Spleen (tissue), 11 donors: ENCODE results near the gene RD3L. TPM values are rescaled to one million over a fixed set of nuclear protein-coding genes. Genes with fewer than 3 reads are reported as not detected.

Experiments used
- DNase-seq: peaks from one replicate; pipeline ENCODE4 v3.0.0-alpha.2; 2020
- H3K27ac ChIP-seq, 8 donors: fragments of 200-600 bp; sonication (generic) in 7 of 8; 1 replicate in 4 of 8; 2 replicates in 4 of 8; pipeline versions ENCODE4 v1.5.0 to v1.8.0; 2016 to 2021; ENCODE audit warnings: inconsistent platforms in 4 of 8, mild to moderate bottlenecking in 4 of 8, moderate library complexity in 1 of 8
- H3K27me3 ChIP-seq, 7 donors: fragments of 200-600 bp; sonication (generic) in 6 of 7; replicated peaks in 1 of 7; 1 replicate in 4 of 7; 2 replicates in 3 of 7; pipeline versions ENCODE4 v1.5.0 to v1.8.0; 2016 to 2021; ENCODE audit warnings: inconsistent platforms in 3 of 7, mild to moderate bottlenecking in 1 of 7
- H3K36me3 ChIP-seq, 6 donors: fragments of 200-600 bp; sonication (generic) in 5 of 6; 1 replicate in 4 of 6; 2 replicates in 2 of 6; pipeline versions ENCODE4 v1.5.0 to v1.8.0; 2016 to 2021; ENCODE audit warnings: inconsistent platforms in 2 of 6
- H3K4me1 ChIP-seq, 6 donors: fragments of 200-600 bp; sonication (generic) in 5 of 6; 1 replicate in 3 of 6; 2 replicates in 3 of 6; pipeline versions ENCODE4 v1.5.0 to v1.8.0; 2016 to 2021; ENCODE audit warnings: inconsistent platforms in 3 of 6
- H3K4me3 ChIP-seq, 8 donors: fragments of 200-600 bp; sonication (generic) in 7 of 8; 1 replicate in 4 of 8; 2 replicates in 4 of 8; pipeline versions ENCODE4 v1.5.0 to v1.8.0; 2016 to 2021; ENCODE audit warnings: inconsistent platforms in 4 of 8, mild to moderate bottlenecking in 4 of 8, moderate library complexity in 2 of 8
- H3K9me3 ChIP-seq, 8 donors: fragments of 200-600 bp; sonication (generic) in 7 of 8; 1 replicate in 4 of 8; 2 replicates in 4 of 8; pipeline versions ENCODE4 v1.5.0 to v1.8.0; 2016 to 2021; ENCODE audit warnings: inconsistent platforms in 4 of 8
- POLR2A ChIP-seq, 3 donors: fragments of 450-650 bp; IDR thresholded peaks; one replicate each; pipeline ENCODE4 v1.5.1; 2017; ENCODE audit warnings: antibody characterized with exemption in 3 of 3, mild to moderate bottlenecking in 1 of 3
- POLR2AphosphoS5 ChIP-seq, 3 donors: sonication (generic); formaldehyde crosslinking; IDR thresholded peaks; one replicate each; pipeline ENCODE4 v1.5.1; 2017; ENCODE audit warnings: antibody characterized with exemption in 3 of 3
- WGBS, 5 donors: extraction: QIAGEN DNeasy Blood & Tissue Kit in 3 of 5; methylation state at CpG; one replicate each; pipeline versions ENCODE4 v1.1.5 to v1.1.7; 2013 to 2018; 5-methylcytosine and 5-hydroxymethylcytosine counted together
- intact Hi-C: fragments of 100-400 bp; cut with DNase I; formaldehyde crosslinking; loops from one replicate; pipeline ENCODE4 v1.15.0; 2023; ENCODE audit warnings: low total_unique reads
- polyA plus RNA-seq, 3 donors: library from polyadenylated mRNA; stranded (reverse); fragments of 200-250 nt; gene quantifications; one replicate each; pipeline ENCODE4 v1.2.1, GENCODE V29; 2013
- total RNA-seq, 7 donors: library from RNA; depleted of rRNA in 3 of 7; stranded (reverse); fragments of >200 nt in 3 of 7; fragmentation: NEBNext Ultra II Directional in 4 of 7; extraction: Animal tissue kit (Norgen Biotek cat#: 25700) in 4 of 7; gene quantifications; one replicate each; pipeline versions ENCODE4 v1.1.0 to v1.2.1, GENCODE V29; 2016 to 2021
- TF ChIP-seq, protein P1 (sequence below), 11 experiments: fragments of 200-600 bp in 7 of 11; fragments of 450-650 bp in 4 of 11; sonication (generic) in 4 of 11; IDR thresholded peaks in 8 of 11; conservative IDR thresholded peaks in 3 of 11; 1 replicate in 7 of 11; 2 replicates in 4 of 11; pipeline versions ENCODE4 v1.4.0 to v1.8.0; 2016 to 2021; ENCODE audit warnings: antibody characterized with exemption in 11 of 11, inconsistent platforms in 4 of 11, mild to moderate bottlenecking in 1 of 11
- donor health status: healthy with polysubstance abuse.
- donor health status: DM: no; HTN: no; CAD: no; lungs with moderate emphysema.
- donor health status: DM: no; HTN: no; CAD: no.
- donor health status: Bipolar disorder and iron deficiency.
- donor health status: healthy.
- donor health status: DM: no; HTN: no; CAD: no.
- donor health status: DM: yes; HTN: yes; CAD: no.

RD3L gene
- total and polyA plus RNA-seq, 10 donors = not detected

DNA sequence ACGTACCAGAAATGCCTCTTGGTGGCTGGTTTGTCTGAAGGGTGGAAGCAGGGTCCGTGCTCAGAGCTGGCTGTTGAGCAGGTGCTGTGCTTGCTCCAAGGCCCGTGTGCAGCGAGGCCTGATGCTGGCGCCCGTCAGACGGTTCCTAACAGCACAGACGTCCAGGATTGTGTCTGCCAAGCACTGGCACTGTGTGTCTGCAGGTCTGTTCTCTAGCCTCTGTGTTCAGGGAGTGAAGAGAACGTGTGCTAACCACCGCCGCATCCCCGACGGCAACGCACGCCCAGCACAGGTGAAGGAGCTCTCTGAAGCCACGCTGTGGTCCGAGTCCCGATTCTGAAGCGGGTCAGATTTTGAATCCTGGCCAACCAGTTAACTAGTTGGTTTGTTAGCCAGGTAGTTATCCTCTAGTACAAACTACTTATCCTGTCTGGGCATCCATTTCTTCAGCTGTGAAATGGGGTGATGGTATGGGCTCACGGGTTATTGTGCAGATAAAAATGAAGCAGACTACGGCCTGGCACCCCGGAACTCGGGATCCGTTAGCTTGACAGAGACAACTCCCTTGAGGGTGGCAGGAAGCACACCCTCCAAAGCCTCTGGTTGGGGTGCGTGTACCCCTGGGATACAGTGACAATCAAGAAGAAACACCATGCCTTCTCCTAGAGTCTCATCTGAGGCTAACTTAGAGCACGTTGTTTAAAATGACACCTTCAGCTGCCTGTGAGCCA, 32.6 kb downstream of the RD3L start:
- DNase-seq = peak; percentile 62
- WGBS, 5 donors = 76 to 87% (median 83%) methylated on average over 26 of the region's 26 CpGs
- Histone ChIP-seq H3K4me3 (peak overlapping the region in 5 of 8 donors; percentile 6 to 54 (median 17)), H3K9me3 (no peaks in the 10 kb centered on the region), H3K27me3 (no peaks in the 10 kb centered on the region), H3K4me1 (peaks cover 8 to 26% (median 14%) of the 10 kb centered on the region in 6 donors), H3K36me3 (peaks cover 0 to 53% (median 38%) of the 10 kb centered on the region in 6 donors), H3K27ac (peak overlapping the region in 6 of 8 donors; percentile 3 to 48 (median 30))
- intact Hi-C loops = loop anchor here (5.0 to 10.0 kb wide), 2 partner anchors 102 to 335 kb away; no protein-coding TSS in a partner anchor
- peak in 1 of 3 donors; percentile 7 for TF ChIP-seq POLR2AphosphoS5 (IDR thresholded peaks at IDR 0.05)
- TF ChIP-seq, protein P1, sequence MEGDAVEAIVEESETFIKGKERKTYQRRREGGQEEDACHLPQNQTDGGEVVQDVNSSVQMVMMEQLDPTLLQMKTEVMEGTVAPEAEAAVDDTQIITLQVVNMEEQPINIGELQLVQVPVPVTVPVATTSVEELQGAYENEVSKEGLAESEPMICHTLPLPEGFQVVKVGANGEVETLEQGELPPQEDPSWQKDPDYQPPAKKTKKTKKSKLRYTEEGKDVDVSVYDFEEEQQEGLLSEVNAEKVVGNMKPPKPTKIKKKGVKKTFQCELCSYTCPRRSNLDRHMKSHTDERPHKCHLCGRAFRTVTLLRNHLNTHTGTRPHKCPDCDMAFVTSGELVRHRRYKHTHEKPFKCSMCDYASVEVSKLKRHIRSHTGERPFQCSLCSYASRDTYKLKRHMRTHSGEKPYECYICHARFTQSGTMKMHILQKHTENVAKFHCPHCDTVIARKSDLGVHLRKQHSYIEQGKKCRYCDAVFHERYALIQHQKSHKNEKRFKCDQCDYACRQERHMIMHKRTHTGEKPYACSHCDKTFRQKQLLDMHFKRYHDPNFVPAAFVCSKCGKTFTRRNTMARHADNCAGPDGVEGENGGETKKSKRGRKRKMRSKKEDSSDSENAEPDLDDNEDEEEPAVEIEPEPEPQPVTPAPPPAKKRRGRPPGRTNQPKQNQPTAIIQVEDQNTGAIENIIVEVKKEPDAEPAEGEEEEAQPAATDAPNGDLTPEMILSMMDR (IDR thresholded peaks at IDR 0.05 in 8 of 11, conservative IDR thresholded peaks at IDR 0.05 in 3 of 11) = no peak

DNA sequence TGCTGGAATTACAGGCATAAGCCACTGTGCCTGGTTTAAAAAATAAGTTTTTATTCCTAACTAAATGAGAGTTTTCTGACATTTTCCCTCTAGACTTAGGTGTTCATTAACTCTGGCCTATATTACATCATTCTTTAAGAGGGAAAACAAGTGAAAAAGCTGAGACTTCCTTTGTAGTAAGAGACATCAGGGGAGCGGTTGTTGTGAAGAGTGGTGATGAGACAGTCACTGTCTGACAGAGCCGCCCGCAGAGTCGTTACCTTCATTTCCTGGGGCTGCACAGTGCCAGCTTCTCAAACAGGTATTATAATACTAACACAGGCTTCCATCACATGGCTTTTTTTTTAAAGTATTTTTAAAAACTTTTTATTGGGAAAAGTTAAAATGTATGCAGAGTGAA, 33.7 kb downstream of the RD3L start:
- Histone ChIP-seq H3K27ac (no peak overlapping the region), H3K4me1 (peaks cover 8 to 30% (median 17%) of the 10 kb centered on the region in 6 donors), H3K9me3 (no peaks in the 10 kb centered on the region), H3K27me3 (no peaks in the 10 kb centered on the region), H3K36me3 (peaks cover 0 to 42% (median 27%) of the 10 kb centered on the region in 6 donors), H3K4me3 (no peak overlapping the region)
- intact Hi-C loops = no loop called here
- WGBS, 5 donors = 75 to 90% (median 87%) methylated on average over 4 of the region's 4 CpGs
- TF ChIP-seq POLR2AphosphoS5 (IDR thresholded peaks at IDR 0.05) (no peak), POLR2A (IDR thresholded peaks at IDR 0.05) (no peak)
- TF ChIP-seq, protein P1 (IDR thresholded peaks at IDR 0.05 in 8 of 11, conservative IDR thresholded peaks at IDR 0.05 in 3 of 11) = no peak
- peak; percentile 54 for DNase-seq

DNA sequence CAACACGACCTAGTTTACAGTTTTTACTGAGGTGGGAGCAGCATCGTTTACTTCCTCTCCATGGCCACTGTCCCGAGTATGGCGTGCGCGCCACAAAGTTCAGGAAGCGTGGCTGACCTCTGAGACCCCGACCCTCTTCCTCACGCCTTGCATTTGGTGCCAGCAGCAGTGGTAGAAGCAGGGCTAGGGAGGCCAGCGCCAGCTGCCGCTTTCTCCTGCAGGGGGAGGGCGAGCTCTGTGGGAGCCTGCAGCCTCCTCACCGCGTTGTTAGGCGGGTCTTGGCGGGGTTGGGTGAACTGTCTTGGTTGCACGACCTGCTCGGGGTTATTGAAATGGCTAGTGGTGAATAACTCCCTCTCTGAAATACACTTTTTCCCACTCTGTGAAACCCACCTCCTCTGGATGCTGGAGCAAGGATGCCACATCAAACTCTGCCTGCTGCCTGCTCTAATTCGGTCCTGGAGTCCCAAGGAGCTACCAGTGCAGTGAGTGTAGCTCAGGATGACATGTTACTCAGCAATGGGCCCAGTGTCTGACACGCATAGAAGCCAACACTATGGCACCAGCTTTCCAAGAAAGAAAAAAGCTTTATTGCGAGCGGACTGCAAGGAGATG, 36.4 kb downstream of the RD3L start:
- Histone ChIP-seq H3K4me1 (peaks cover 8 to 37% (median 20%) of the 10 kb centered on the region in 6 donors), H3K27ac (no peak overlapping the region), H3K4me3 (no peak overlapping the region), H3K9me3 (no peaks in the 10 kb centered on the region), H3K36me3 (peaks cover 0 to 16% (median under 1%) of the 10 kb centered on the region in 6 donors), H3K27me3 (no peaks in the 10 kb centered on the region)
- TF ChIP-seq, protein P1 (IDR thresholded peaks at IDR 0.05 in 8 of 11, conservative IDR thresholded peaks at IDR 0.05 in 3 of 11) = no peak
- TF ChIP-seq POLR2A (IDR thresholded peaks at IDR 0.05) = no peak
- TF ChIP-seq POLR2AphosphoS5 (IDR thresholded peaks at IDR 0.05) = no peak
- WGBS, 5 donors = 26 to 35% (median 31%) methylated on average over 21 to 22 of the region's 22 CpGs
- DNase-seq = peak; percentile 69
- intact Hi-C loops = no loop called here

DNA sequence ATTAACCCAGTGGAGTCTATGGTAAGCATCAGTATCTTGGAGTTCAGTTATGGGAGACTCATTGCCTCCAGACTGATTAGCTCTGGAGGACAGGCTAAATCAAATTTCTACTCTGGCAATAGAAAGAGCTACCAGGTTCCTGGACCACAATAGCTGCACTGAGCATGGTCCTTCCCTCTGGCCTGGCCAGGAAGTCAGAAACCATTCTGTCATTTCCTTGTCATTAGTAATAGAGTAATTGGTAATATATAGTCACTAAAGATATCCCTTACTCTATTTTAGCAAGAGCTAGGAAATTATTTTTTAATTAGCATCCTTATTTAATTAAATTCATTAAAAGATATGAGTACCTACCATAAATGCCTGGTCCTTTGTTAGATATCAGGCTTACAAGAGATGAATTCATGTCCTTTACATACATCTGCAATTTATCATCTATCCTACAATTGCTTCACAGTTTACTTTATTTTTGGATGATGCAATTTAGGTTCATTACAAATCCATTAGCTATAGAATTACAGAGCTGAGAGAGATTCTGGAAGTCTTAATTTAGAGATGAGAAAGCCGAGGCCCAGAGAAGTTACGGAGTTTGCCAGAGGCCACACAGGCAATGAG, 37.7 kb downstream of the RD3L start:
- TF ChIP-seq, protein P1 (IDR thresholded peaks at IDR 0.05 in 8 of 11, conservative IDR thresholded peaks at IDR 0.05 in 3 of 11) = no peak
- no peak for TF ChIP-seq POLR2A (IDR thresholded peaks at IDR 0.05)
- no peak for TF ChIP-seq POLR2AphosphoS5 (IDR thresholded peaks at IDR 0.05)
- intact Hi-C loops = no loop called here
- DNase-seq = no peak

More for the DNA sequence above, 37.7 kb downstream of the RD3L start:
- H3K9me3 ChIP-seq = no peaks in the 10 kb centered on the region
- no peaks in the 10 kb centered on the region for H3K27me3 ChIP-seq
- no peak overlapping the region for H3K27ac ChIP-seq
- H3K4me3 ChIP-seq = no peak overlapping the region
- peaks cover 0 to 26% (median 12%) of the 10 kb centered on the region in 6 donors for H3K4me1 ChIP-seq
- H3K36me3 ChIP-seq = peaks cover 0 to 10% (median 0%) of the 10 kb centered on the region in 6 donors
- 88 to 100% (median 96%) methylated on average over 2 of the region's 2 CpGs for WGBS, 5 donors
